Measurements from ENCODE around the gene IPMK. TPM values are rescaled to one million over a fixed set of nuclear protein-coding genes. Genes with fewer than 3 reads are reported as not detected.

The IPMK gene
- total RNA-seq, 1 experiment from 2014 or later = 7.2 TPM

GRCh38 chr10:58153751-58154150 is 113.9 kb downstream of the IPMK start:
- H3T11ph ChIP-seq (ENCODE audit: low read length) = no peak overlapping the region
- H2BK5ac ChIP-seq (ENCODE audit: insufficient read length, low read length) = no peak overlapping the region
- no peak for DNase-seq
- no peak overlapping the region for H2BK12ac ChIP-seq (ENCODE audit: insufficient read length, low read depth, low read length)
- no peak overlapping the region for H3K56ac ChIP-seq (ENCODE audit: insufficient read length, low read depth, low read length)
- H2AK5ac ChIP-seq (ENCODE audit: insufficient read length, low read length) = no peak overlapping the region
- Mint-ChIP-seq H3K4me1 (peaks cover 15 to 17% of the 10 kb centered on the region in 2 experiments), H3K9me3 (no peaks in the 10 kb centered on the region), H3K36me3 (ENCODE audit: insufficient read depth in 1 of 3, low read depth in 3 of 3) (no peaks in the 10 kb centered on the region), H3K27me3 (ENCODE audit: low read depth) (no peaks in the 10 kb centered on the region), H3K4me3 (no peak overlapping the region), H3K27ac (no peak overlapping the region)
- H3K27ac ChIP-seq (ENCODE audit: insufficient read length, low read depth, low read length) = no peak overlapping the region
- no peak overlapping the region for H3K4me2 ChIP-seq (ENCODE audit: insufficient read depth, insufficient read length, low read length)
- no peak overlapping the region for H3K4ac ChIP-seq (ENCODE audit: low read depth, low read length)
- no peak overlapping the region for H4K8ac ChIP-seq (replicated peaks; ENCODE audit: insufficient read length, low read depth, low read length)
- no peaks in the 10 kb centered on the region for H3K79me1 ChIP-seq (ENCODE audit: insufficient read depth, low read depth, low read length, poor library complexity, severe bottlenecking)
- TF ChIP-seq, protein P1, sequence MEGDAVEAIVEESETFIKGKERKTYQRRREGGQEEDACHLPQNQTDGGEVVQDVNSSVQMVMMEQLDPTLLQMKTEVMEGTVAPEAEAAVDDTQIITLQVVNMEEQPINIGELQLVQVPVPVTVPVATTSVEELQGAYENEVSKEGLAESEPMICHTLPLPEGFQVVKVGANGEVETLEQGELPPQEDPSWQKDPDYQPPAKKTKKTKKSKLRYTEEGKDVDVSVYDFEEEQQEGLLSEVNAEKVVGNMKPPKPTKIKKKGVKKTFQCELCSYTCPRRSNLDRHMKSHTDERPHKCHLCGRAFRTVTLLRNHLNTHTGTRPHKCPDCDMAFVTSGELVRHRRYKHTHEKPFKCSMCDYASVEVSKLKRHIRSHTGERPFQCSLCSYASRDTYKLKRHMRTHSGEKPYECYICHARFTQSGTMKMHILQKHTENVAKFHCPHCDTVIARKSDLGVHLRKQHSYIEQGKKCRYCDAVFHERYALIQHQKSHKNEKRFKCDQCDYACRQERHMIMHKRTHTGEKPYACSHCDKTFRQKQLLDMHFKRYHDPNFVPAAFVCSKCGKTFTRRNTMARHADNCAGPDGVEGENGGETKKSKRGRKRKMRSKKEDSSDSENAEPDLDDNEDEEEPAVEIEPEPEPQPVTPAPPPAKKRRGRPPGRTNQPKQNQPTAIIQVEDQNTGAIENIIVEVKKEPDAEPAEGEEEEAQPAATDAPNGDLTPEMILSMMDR (conservative IDR thresholded peaks at IDR 0.05) = no peak
- no peak overlapping the region for H2AFZ ChIP-seq (ENCODE audit: low read length)
- H4K20me1 ChIP-seq (ENCODE audit: control insufficient read depth, insufficient read depth, insufficient read length) = no peaks in the 10 kb centered on the region
- H2BK120ac ChIP-seq (ENCODE audit: low read depth, low read length, poor library complexity, severe bottlenecking) = no peak overlapping the region
- no peak overlapping the region for H4K91ac ChIP-seq (ENCODE audit: insufficient read length, low read depth, low read length)
- H4K5ac ChIP-seq (ENCODE audit: insufficient read length, low read depth, low read length) = no peak overlapping the region
- H3K23ac ChIP-seq (ENCODE audit: insufficient read length, low read depth, low read length) = no peak overlapping the region
- H3K4me1 ChIP-seq (ENCODE audit: insufficient read depth, low read length) = no peaks in the 10 kb centered on the region
- H3K18ac ChIP-seq (ENCODE audit: insufficient read length, low read depth, low read length) = no peak overlapping the region
- WGBS (ENCODE audit: extremely low coverage, insufficient read length, low lambda C conversion rate) = no CpG with 5 or more reads among the region's 1 CpG
- no peaks in the 10 kb centered on the region for H3K27me3 ChIP-seq (ENCODE audit: insufficient read depth, low read length)
- no peak overlapping the region for H2BK15ac ChIP-seq (ENCODE audit: low read depth, low read length)
- no peak overlapping the region for H3K14ac ChIP-seq (ENCODE audit: insufficient read depth, low read length)
- no peak overlapping the region for H3K9ac ChIP-seq (ENCODE audit: extremely low read depth, insufficient read length, low read length)
- no peaks in the 10 kb centered on the region for H3K79me2 ChIP-seq (ENCODE audit: insufficient read depth, low read length)
- H2BK20ac ChIP-seq (ENCODE audit: low read depth, low read length, poor library complexity, severe bottlenecking) = no peak overlapping the region
- no peaks in the 10 kb centered on the region for H3K23me2 ChIP-seq (ENCODE audit: insufficient read length, low read depth, low read length, poor library complexity, severe bottlenecking)
- H3K9me3 ChIP-seq (ENCODE audit: control insufficient read depth, low read depth, low read length) = no peaks in the 10 kb centered on the region
